ENCODE results near the gene C17orf107. TPM values are rescaled to one million over a fixed set of nuclear protein-coding genes. Genes with fewer than 3 reads are reported as not detected.

C17orf107 gene
- total RNA-seq, 1 donor: 3.5 TPM

- DNase-seq (ENCODE audit: low read depth): no peak
- no peak overlapping the region for H3K4me3 ChIP-seq (ENCODE audit: low read depth, low read length)
- no peak for TF ChIP-seq CTCF (IDR thresholded peaks at IDR 0.05; ENCODE audit: insufficient read depth, low read depth, low read length)
Observed at GRCh38 chr17:4891411-4892410, 7.6 kb upstream of the C17orf107 start.

- no peak for DNase-seq (ENCODE audit: low read depth)
- no peak for TF ChIP-seq CTCF (IDR thresholded peaks at IDR 0.05; ENCODE audit: insufficient read depth, low read depth, low read length)
- no peak overlapping the region for H3K4me3 ChIP-seq (ENCODE audit: low read depth, low read length)
Observed at GRCh38 chr17:4892499-4893221, 6.7 kb upstream of the C17orf107 start.

- DNase-seq (ENCODE audit: low read depth): no peak
- no peak for TF ChIP-seq CTCF (IDR thresholded peaks at IDR 0.05; ENCODE audit: insufficient read depth, low read depth, low read length)
- H3K4me3 ChIP-seq (ENCODE audit: low read depth, low read length): no peak overlapping the region
Observed at GRCh38 chr17:4893272-4893671, 6.1 kb upstream of the C17orf107 start.

GRCh38 chr17:4893721-4894560 lies 5.4 kb upstream of the C17orf107 start:
- TF ChIP-seq CTCF (IDR thresholded peaks at IDR 0.05; ENCODE audit: insufficient read depth, low read depth, low read length): no peak
- H3K4me3 ChIP-seq (ENCODE audit: low read depth, low read length): no peak overlapping the region
- DNase-seq (ENCODE audit: low read depth): no peak

GRCh38 chr17:4895121-4895520 lies 4.2 kb upstream of the C17orf107 start:
- no peak for DNase-seq (ENCODE audit: low read depth)

More at GRCh38 chr17:4895121-4895520, 4.2 kb upstream of the C17orf107 start:
- TF ChIP-seq CTCF (IDR thresholded peaks at IDR 0.05; ENCODE audit: insufficient read depth, low read depth, low read length): no peak
- H3K4me3 ChIP-seq (ENCODE audit: low read depth, low read length): no peak overlapping the region
